Measurements from ENCODE around the gene CABP1.

DNA sequence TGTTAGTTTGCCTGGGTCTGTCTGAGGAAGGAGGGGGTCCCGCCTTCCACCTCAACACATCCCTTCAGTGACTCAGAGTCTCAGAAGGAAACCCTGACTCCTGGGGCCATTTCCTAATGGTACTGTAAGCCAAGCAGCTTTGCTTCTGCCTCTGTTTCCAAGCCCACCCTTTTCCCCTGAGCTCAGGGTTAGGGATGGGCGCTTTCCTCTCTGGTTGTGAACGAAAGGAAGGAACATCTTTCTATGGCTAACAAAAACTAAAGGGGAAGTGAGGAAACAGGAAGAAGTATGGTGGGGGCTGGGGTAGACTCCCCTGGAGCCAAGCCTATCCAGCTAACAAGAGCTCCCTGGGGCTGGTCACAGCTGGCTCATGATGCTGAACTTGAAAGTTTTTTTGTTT lies 58.2 kb downstream of the CABP1 start:
- TF ChIP-seq POLR2A (IDR thresholded peaks at IDR 0.05) (no peak), EP300 (IDR thresholded peaks at IDR 0.05; ENCODE audit: low read depth) (no peak), POLR2AphosphoS5 (IDR thresholded peaks at IDR 0.05) (no peak)
- TF ChIP-seq, protein P1, sequence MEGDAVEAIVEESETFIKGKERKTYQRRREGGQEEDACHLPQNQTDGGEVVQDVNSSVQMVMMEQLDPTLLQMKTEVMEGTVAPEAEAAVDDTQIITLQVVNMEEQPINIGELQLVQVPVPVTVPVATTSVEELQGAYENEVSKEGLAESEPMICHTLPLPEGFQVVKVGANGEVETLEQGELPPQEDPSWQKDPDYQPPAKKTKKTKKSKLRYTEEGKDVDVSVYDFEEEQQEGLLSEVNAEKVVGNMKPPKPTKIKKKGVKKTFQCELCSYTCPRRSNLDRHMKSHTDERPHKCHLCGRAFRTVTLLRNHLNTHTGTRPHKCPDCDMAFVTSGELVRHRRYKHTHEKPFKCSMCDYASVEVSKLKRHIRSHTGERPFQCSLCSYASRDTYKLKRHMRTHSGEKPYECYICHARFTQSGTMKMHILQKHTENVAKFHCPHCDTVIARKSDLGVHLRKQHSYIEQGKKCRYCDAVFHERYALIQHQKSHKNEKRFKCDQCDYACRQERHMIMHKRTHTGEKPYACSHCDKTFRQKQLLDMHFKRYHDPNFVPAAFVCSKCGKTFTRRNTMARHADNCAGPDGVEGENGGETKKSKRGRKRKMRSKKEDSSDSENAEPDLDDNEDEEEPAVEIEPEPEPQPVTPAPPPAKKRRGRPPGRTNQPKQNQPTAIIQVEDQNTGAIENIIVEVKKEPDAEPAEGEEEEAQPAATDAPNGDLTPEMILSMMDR (IDR thresholded peaks at IDR 0.05), result no peak
